Upper lobe of left lung (tissue), 6 donors: ENCODE results near the gene FOXF2. TPM values are rescaled to one million over a fixed set of nuclear protein-coding genes. Genes with fewer than 3 reads are reported as not detected.

ENCODE experiments used
- ATAC-seq, 2 donors: fragments of 200-7000 bp; cut with Tn5 transposase; one replicate each; pipeline ENCODE4 v1.9.1; 2022; ENCODE audit warnings: mild to moderate bottlenecking in 2 of 2, moderate library complexity in 2 of 2; ENCODE audit not compliant: low FRiP score in 2 of 2
- DNase-seq, 2 donors: peaks; one replicate each; pipeline ENCODE4 v3.0.0-alpha.2; 2019 to 2020
- H3K27ac ChIP-seq, 4 donors: fragments of 200-600 bp; sonication (generic); one replicate each; pipeline ENCODE4 v1.5.1; 2016 to 2019
- H3K27me3 ChIP-seq, 4 donors: fragments of 200-600 bp; sonication (generic); one replicate each; pipeline ENCODE4 v1.5.1; 2017 to 2019
- H3K36me3 ChIP-seq, 4 donors: fragments of 200-600 bp; sonication (generic); one replicate each; pipeline ENCODE4 v1.5.1; 2016 to 2019
- H3K4me1 ChIP-seq, 4 donors: fragments of 200-600 bp; sonication (generic); one replicate each; pipeline ENCODE4 v1.5.1; 2018 to 2019
- H3K4me3 ChIP-seq, 4 donors: fragments of 200-600 bp; sonication (generic); one replicate each; pipeline ENCODE4 v1.5.1; 2017 to 2019; ENCODE audit warnings: mild to moderate bottlenecking in 2 of 4, moderate library complexity in 1 of 4
- H3K9me3 ChIP-seq, 4 donors: fragments of 200-600 bp; sonication (generic); one replicate each; pipeline ENCODE4 v1.5.1; 2018 to 2019
- CTCF ChIP-seq, 6 experiments: fragments of 450-650 bp in 4 of 6; fragments of 200-600 bp in 2 of 6; sonication (generic) in 2 of 6; IDR thresholded peaks; one replicate each; pipeline ENCODE4 v1.5.1; 2016 to 2019; ENCODE audit warnings: antibody characterized with exemption in 6 of 6
- EP300 ChIP-seq, 4 donors: sonication (generic); formaldehyde crosslinking; IDR thresholded peaks; one replicate each; pipeline ENCODE4 v1.5.1; 2017; ENCODE audit warnings: antibody characterized with exemption in 4 of 4, control low read depth in 2 of 4
- POLR2A ChIP-seq, 4 donors: fragments of 450-650 bp; IDR thresholded peaks; one replicate each; pipeline ENCODE4 v1.5.1; 2016 to 2017; ENCODE audit warnings: antibody characterized with exemption in 4 of 4, mild to moderate bottlenecking in 2 of 4
- POLR2AphosphoS5 ChIP-seq, 2 donors: sonication (generic); formaldehyde crosslinking; IDR thresholded peaks; one replicate each; pipeline ENCODE4 v1.5.1; 2017; ENCODE audit warnings: antibody characterized with exemption in 2 of 2
- WGBS, 2 donors: methylation state at CpG; one replicate each; pipeline ENCODE4 v1.1.5; 2017 to 2018; 5-methylcytosine and 5-hydroxymethylcytosine counted together
- total RNA-seq, 6 donors: library from RNA; depleted of rRNA in 4 of 6; stranded (reverse); fragments of >200 nt in 4 of 6; gene quantifications; one replicate each; pipeline versions ENCODE4 v1.1.0 to v1.2.1, GENCODE V29; 2016 to 2021
- donor health status: DM: no; HTN: no; CAD: no; lungs with moderate emphysema.
- donor health status: DM: no; HTN: yes; CAD: no; lungs with severe emphysema.

The FOXF2 gene
- total RNA-seq, 6 donors from 2014 or later: 5.5 to 17.7 (median 8.8) TPM

DNA sequence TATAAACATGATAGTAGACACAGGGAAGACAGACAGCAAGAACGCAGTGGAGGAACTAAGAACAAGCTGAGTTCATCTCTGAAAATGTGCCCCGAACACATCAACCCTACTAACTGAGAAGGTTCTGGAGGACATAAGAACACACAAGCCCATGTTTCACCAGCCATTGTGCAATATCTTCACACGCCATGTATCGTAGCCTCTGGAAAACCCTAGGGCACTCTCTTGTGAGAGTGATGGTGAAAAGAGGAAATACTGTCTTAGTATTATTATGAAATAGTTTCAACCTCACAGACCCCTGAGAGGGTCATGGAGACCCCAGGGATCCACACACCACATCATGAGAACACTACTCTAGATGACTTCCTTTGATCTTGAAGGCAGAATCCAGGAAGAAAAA, 26.1 kb upstream of the FOXF2 start:
- H3K36me3 ChIP-seq: no peaks in the 10 kb centered on the region
- H3K9me3 ChIP-seq: no peaks in the 10 kb centered on the region
- WGBS, 2 donors: 65 to 73% methylated on average over 4 of the region's 4 CpGs
- H3K4me3 ChIP-seq: no peak overlapping the region
- no peaks in the 10 kb centered on the region for H3K4me1 ChIP-seq
- peak overlapping the region in 3 of 4 donors; percentile 39 to 71 (median 41) for H3K27ac ChIP-seq
- no peak for TF ChIP-seq POLR2A (IDR thresholded peaks at IDR 0.05)
- no peak for TF ChIP-seq EP300 (IDR thresholded peaks at IDR 0.05)
- TF ChIP-seq CTCF (IDR thresholded peaks at IDR 0.05): no peak
- no peak for TF ChIP-seq POLR2AphosphoS5 (IDR thresholded peaks at IDR 0.05)
- no peaks in the 10 kb centered on the region for H3K27me3 ChIP-seq
- no peak for DNase-seq
- peak in 1 of 2 donors; percentile 7 for ATAC-seq

DNA sequence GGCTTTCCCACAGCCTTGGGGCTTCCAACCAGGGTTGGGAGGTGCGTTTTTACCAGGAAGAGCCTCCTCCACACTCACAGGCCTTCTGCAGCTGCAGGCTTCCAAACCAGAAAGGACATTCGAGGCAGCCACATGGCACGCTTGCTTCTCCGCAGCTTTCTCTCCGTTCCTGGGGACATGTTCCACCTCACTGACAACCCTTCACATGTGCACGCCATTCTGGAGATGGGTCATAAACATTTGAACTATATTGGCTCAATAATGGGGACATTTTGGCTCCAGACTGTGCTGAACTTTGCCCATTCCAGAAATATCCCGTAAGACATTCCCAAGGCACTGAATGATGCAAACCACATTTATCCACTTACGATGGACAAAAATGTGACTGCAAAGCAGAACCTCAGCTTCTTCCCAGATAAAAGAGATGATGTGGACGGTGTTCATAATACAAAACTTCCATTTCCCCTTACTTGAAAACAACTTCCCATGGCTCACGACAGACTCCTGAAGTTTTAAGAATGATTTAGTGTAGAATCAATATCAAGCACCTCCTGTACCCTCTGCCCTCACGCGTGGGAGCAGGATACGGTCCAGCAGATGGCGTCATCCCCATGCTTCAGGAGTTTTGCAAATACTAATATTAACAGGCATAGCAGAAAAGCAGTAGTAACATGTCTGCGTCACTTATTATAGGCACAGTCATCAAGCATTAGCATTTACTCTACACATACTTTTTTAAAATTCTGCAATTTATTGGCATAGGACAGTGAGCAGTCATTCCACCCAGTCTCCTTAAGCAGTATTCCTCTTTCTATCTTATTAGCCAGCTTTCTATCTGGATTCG, 25.4 kb upstream of the FOXF2 start:
- Histone ChIP-seq H3K9me3 (no peaks in the 10 kb centered on the region), H3K4me1 (no peaks in the 10 kb centered on the region), H3K4me3 (no peak overlapping the region), H3K27ac (peak overlapping the region; percentile 37 to 77 (median 68)), H3K27me3 (no peaks in the 10 kb centered on the region), H3K36me3 (no peaks in the 10 kb centered on the region)
- ATAC-seq: peak; percentile 56 to 80
- DNase-seq: no peak
- 60 to 64% methylated on average over 16 of the region's 16 CpGs for WGBS, 2 donors
- TF ChIP-seq EP300 (IDR thresholded peaks at IDR 0.05) (peak in 2 of 4 donors; percentile 48 to 51), POLR2A (IDR thresholded peaks at IDR 0.05) (no peak), POLR2AphosphoS5 (IDR thresholded peaks at IDR 0.05) (peak; percentile 29 to 46), CTCF (IDR thresholded peaks at IDR 0.05) (no peak)

- Histone ChIP-seq H3K27me3 (no peaks in the 10 kb centered on the region), H3K4me1 (no peaks in the 10 kb centered on the region), H3K27ac (peak overlapping the region; percentile 37 to 77 (median 68)), H3K4me3 (no peak overlapping the region), H3K9me3 (peaks cover 0 to under 1% (median 0%) of the 10 kb centered on the region in 4 donors), H3K36me3 (no peaks in the 10 kb centered on the region)
- DNase-seq (no peak), ATAC-seq (no peak)
- TF ChIP-seq CTCF (IDR thresholded peaks at IDR 0.05) (no peak), POLR2A (IDR thresholded peaks at IDR 0.05) (no peak), EP300 (IDR thresholded peaks at IDR 0.05) (no peak), POLR2AphosphoS5 (IDR thresholded peaks at IDR 0.05) (no peak)
- 59 to 74% methylated on average over 2 of the region's 2 CpGs for WGBS, 2 donors
These were observed 24.6 kb upstream of the FOXF2 start for GRCh38 chr6:1364791-1365190.

DNA sequence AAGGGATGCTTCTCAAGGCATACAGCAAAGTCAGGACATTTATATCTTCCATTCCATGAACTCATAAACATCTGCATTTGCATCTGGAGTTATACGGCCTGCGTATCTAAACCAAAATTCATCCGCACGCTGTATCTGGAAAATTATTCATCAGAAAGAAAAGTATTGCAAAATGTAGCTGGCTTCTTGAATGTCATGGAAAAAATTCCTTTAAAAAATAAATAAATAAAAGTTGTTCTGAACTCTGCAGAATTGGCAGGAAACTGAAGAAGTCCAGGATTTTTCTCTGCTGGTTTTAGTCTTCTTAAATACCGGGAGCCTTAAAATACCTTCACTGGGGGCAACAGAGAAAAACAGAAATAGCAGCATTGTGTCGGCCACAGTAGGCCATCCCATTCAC, 23.7 kb upstream of the FOXF2 start:
- no peaks in the 10 kb centered on the region for H3K4me1 ChIP-seq
- H3K36me3 ChIP-seq: no peaks in the 10 kb centered on the region
- ATAC-seq (no peak), DNase-seq (no peak)
- TF ChIP-seq EP300 (IDR thresholded peaks at IDR 0.05) (no peak), POLR2A (IDR thresholded peaks at IDR 0.05) (no peak)
- no peaks in the 10 kb centered on the region for H3K27me3 ChIP-seq
- H3K27ac ChIP-seq: peak overlapping the region in 3 of 4 donors; percentile 48 to 71 (median 65)
- H3K4me3 ChIP-seq: no peak overlapping the region
- peaks cover 0 to 4% (median 0%) of the 10 kb centered on the region in 4 donors for H3K9me3 ChIP-seq
- WGBS, 2 donors: 78 to 79% methylated on average over 6 of the region's 6 CpGs

DNA sequence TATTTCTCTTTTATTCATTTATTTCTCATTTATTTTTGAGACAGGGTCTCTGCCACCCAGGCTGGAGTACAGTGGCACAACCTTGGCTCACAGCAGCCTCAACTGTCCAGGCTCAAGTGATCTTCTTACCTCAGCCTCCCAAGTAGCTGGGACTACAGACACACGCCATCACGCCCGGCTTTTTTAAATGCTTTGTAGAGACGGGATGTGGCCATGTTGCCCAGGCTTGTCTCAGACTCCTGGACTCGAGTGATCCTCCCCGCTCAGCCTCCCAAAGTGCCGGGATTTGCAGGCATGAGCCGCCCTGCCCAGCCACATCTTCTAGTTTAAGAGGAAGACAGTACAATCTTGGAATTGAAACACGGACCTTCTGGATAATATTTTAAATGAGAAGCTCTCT, 21.6 kb upstream of the FOXF2 start:
- H3K36me3 ChIP-seq: no peaks in the 10 kb centered on the region
- H3K9me3 ChIP-seq: peaks cover 0 to 9% (median 0%) of the 10 kb centered on the region in 4 donors
- H3K4me1 ChIP-seq: no peaks in the 10 kb centered on the region
- TF ChIP-seq POLR2A (IDR thresholded peaks at IDR 0.05) (no peak), CTCF (IDR thresholded peaks at IDR 0.05) (no peak), EP300 (IDR thresholded peaks at IDR 0.05) (no peak), POLR2AphosphoS5 (IDR thresholded peaks at IDR 0.05) (no peak)
- WGBS, 2 donors: 92 to 95% methylated on average over 9 of the region's 9 CpGs
- H3K4me3 ChIP-seq: no peak overlapping the region
- ATAC-seq: no peak
- no peaks in the 10 kb centered on the region for H3K27me3 ChIP-seq
- no peak for DNase-seq
- no peak overlapping the region for H3K27ac ChIP-seq
